Ectodermal cell (in vitro differentiated cells): ENCODE data around the gene AKAP3.

Experiments
- H3K27ac ChIP-seq: 2 replicates; pipeline ENCODE4 v1.7.0; 2013; ENCODE audit warnings: mild to moderate bottlenecking, low read depth, low read length; ENCODE audit not compliant: insufficient read depth, poor library complexity, severe bottlenecking
- H3K27me3 ChIP-seq: 2 replicates; pipeline ENCODE4 v1.7.0; 2013; ENCODE audit warnings: mild to moderate bottlenecking, low read length; ENCODE audit not compliant: insufficient read depth, control insufficient read depth, poor library complexity, severe bottlenecking
- H3K36me3 ChIP-seq: one replicate; pipeline ENCODE4 v1.7.0; 2013; ENCODE audit warnings: low read length; ENCODE audit not compliant: control insufficient read depth, insufficient read depth
- H3K4me1 ChIP-seq: one replicate; pipeline ENCODE4 v1.7.0; 2013; ENCODE audit warnings: low read length; ENCODE audit not compliant: control insufficient read depth, insufficient read depth
- H3K4me3 ChIP-seq: 2 replicates; pipeline ENCODE4 v1.7.0; 2013; ENCODE audit warnings: low read depth, low read length, control low read depth; ENCODE audit not compliant: insufficient read depth
- H3K9me3 ChIP-seq: 2 replicates; pipeline ENCODE4 v1.7.0; 2013; ENCODE audit warnings: mild to moderate bottlenecking, low read length, moderate library complexity; ENCODE audit not compliant: control insufficient read depth
- WGBS, 2 experiments: methylation state at CpG; one replicate each; pipeline ENCODE4 v1.1.7; 2013; ENCODE audit warnings: missing lambda C conversion rate in 2 of 2; 5-methylcytosine and 5-hydroxymethylcytosine counted together

Gene AKAP3

DNA sequence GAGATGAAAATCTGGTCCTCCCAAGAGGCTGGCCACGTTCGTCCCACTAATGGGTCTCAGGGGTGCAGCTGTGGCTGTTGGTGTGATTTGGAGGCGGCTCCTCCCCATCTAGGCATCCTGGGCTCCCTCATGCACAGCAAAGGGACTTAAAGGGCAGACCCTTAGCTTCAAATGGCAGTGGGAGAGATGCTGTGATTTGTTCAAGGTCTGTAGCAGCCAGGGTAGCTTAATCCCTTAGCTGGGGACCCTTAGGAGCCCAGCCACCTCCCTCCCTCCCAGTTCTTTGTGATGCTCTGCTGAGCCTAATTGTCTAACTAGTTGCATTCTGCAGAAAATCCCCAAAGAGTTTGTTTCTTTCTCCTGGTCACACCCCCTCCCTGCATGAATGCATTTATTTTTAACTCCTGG, 68.6 kb downstream of the AKAP3 start:
- WGBS, 2 experiments: 56 to 70% methylated on average over 3 of the region's 3 CpGs
- Histone ChIP-seq H3K9me3 (no peaks in the 10 kb centered on the region), H3K36me3 (no peaks in the 10 kb centered on the region), H3K4me3 (no peak overlapping the region), H3K4me1 (peaks cover 11% of the 10 kb centered on the region), H3K27ac (no peak overlapping the region), H3K27me3 (no peaks in the 10 kb centered on the region)

DNA sequence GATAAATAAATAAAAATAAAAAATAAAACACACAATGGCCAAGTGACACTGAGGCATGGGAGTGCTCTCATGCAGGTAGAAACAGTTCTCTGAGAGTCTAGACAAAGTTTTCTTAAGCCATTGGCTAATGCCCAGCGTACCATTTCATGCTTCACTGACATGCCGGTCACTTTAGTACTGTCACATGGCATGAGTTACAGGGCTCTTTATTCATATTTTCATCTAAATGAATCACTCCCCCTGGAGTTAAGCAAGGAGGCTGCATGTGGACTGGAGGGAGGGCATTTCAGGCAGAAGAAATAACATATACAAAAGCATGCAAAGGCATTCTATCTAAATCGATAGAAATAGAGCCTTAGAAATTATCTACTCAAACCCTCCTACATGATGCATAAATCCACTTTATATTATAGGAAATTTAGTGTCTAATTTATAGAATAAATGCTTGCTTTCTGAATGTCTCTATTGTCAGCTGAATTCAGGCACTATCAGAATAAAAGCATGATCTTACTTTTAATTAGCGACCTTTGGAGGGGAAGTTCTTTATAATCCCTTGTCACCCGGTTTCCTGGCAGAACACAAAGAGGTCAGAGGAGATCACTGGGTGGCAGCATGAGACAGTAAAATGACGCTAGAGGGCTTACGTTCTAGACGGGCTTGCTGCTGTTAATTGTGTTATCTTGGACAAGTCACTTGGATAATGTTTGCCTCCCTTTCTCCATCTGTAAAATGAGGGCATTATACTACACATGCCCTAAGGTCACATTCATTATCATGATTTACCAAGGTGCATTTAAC, 69.3 kb downstream of the AKAP3 start:
- WGBS, 2 experiments: 62 to 74% methylated on average over 8 of the region's 8 CpGs
- Histone ChIP-seq H3K4me3 (no peak overlapping the region), H3K9me3 (no peaks in the 10 kb centered on the region), H3K36me3 (no peaks in the 10 kb centered on the region), H3K4me1 (peaks cover 11% of the 10 kb centered on the region), H3K27ac (no peak overlapping the region), H3K27me3 (no peaks in the 10 kb centered on the region)

DNA sequence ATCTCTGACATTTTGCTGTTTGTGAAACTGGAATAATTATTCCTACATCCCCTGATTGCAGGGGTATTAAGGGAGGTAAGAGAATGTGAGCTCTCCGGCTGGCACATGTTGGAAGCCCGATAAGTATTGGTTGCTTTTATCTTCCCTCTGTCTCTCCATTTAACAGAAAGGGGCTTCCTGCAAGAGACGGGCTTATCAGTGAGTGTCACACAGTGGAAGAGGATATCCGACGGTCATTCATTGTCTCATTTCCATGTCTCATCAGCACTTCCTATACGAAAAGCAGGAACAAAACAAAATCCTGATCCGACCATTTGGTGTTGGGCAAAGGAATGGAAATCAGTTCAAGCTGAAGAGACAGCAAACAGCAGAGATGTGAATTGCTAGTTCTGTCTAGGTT, 76.2 kb downstream of the AKAP3 start:
- WGBS, 2 experiments: 94 to 96% methylated on average over 7 of the region's 7 CpGs
- Histone ChIP-seq H3K9me3 (no peaks in the 10 kb centered on the region), H3K36me3 (no peaks in the 10 kb centered on the region), H3K4me1 (no peaks in the 10 kb centered on the region), H3K27ac (no peak overlapping the region), H3K4me3 (no peak overlapping the region), H3K27me3 (no peaks in the 10 kb centered on the region)

DNA sequence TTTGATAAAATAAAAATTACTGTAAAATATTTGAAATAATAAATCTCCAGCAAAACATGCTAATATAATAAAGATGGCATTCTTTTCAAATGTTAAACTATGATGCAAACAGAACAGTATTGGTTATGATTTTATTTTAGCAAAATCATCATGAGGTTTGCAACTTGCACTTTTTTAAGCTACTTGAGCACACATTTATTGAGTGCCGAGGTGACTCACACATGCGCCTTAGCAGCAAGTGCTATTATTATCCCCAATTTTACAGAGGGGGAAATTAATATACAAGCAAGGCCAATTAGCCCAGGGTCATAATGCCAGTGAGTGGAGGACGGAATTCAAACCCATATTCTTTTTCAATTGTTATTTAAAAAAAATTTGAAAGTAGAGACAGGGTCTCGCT, 79.6 kb downstream of the AKAP3 start:
- Histone ChIP-seq H3K4me3 (no peak overlapping the region), H3K9me3 (no peaks in the 10 kb centered on the region), H3K27ac (no peak overlapping the region), H3K27me3 (no peaks in the 10 kb centered on the region), H3K4me1 (no peaks in the 10 kb centered on the region), H3K36me3 (no peaks in the 10 kb centered on the region)
- 97 to 99% methylated on average over 4 of the region's 4 CpGs for WGBS, 2 experiments

DNA sequence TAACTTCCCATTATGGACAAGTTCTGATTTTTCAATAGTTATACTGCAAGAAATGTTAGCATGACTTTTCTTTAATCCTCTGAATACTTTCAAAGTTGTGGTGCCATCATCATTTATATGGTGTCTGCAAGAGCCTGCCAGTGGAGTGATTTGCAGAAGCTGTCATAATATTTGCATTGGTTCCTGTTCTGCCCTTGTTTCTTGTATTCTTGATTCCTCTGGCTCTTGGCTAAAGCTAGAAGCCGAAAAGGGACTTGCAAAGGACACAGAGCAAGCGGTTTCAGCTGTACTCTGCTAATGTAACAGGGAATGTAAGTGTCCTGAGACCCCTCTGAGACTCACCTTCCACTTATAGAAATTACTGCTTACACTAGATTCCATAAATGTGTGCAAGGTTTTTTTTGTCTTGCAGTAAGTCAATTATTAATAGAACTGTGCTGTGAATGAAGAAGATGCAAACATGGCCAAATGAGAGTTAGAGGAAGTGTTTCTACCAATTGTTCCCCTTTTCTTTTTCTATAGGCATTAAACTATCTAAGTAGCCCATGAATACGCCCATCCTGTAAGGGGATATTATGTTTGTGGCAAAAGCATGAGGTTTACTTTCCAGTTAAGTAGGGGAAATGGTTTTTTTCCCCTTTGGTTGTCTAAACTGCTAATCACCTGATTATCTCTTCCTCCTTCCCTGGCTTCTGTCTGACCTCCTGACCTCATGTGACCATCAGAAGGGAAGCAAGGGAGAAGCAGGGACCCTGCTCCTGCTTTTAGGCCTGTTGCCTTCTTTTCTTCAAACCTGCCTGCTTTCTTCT, 81.6 kb downstream of the AKAP3 start:
- H3K9me3 ChIP-seq: no peaks in the 10 kb centered on the region
- no peak overlapping the region for H3K27ac ChIP-seq
- H3K4me1 ChIP-seq: no peaks in the 10 kb centered on the region
- H3K36me3 ChIP-seq: no peaks in the 10 kb centered on the region
- 82 to 93% methylated on average over 2 to 3 of the region's 3 CpGs for WGBS, 2 experiments
- H3K27me3 ChIP-seq: peaks cover 12% of the 10 kb centered on the region
- H3K4me3 ChIP-seq: no peak overlapping the region

DNA sequence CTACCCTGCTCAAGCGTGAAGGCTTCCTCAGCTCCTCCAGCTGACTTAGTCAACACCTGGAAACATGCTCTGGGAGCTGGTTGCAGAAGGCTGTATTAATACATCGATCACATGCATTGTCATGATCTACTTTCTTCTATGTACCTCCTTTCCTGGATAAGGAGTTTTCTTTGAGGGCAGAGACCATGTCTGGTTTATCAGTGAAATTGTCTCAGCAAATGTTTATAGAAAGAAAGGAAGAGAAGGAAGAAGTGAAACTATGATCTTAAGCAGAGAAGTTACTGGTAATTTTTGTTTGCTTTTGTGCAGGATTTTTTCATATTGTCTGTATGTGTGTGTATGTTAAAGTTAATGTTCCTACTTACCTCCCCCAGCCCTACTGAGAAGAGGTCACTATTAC, 82.4 kb downstream of the AKAP3 start:
- Histone ChIP-seq H3K9me3 (no peaks in the 10 kb centered on the region), H3K4me3 (no peak overlapping the region), H3K4me1 (peaks cover 4% of the 10 kb centered on the region), H3K27ac (no peak overlapping the region), H3K36me3 (no peaks in the 10 kb centered on the region), H3K27me3 (peaks cover 12% of the 10 kb centered on the region)
- WGBS, 2 experiments: 90 to 100% methylated on average over 2 of the region's 2 CpGs
